GM04503 (cell line): Measurements from ENCODE around the gene TNN.

Experiments
- DNase-seq: peaks from one replicate; pipeline ENCODE4 v3.0.0-alpha.2; 2012; ENCODE audit warnings: low read depth

TNN gene

GRCh38 chr1:175147569-175147968 is 79.9 kb downstream of the TNN start:
- no peak for DNase-seq

DNA sequence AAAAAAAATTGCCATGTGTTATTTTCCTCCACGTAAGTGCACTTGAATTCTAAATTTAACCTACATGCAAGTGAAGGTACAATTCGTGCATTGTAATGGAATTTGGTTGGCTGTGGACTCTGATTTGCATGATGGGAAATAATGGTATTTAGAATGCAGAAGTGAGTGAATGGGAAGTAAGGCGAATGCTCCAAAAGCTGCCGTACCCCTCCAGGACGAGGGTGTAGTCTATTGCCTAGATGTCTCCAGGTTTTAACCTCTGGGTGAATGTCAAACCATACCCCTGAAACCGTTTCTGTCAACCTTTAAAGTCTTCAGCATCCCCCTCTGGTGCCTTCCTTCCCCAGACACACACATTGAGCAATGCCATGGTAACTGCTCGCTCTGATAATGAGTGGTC is 80.4 kb downstream of the TNN start:
- DNase-seq: no peak

GRCh38 chr1:175150596-175151319 is 83.1 kb downstream of the TNN start:
- DNase-seq: no peak

DNA sequence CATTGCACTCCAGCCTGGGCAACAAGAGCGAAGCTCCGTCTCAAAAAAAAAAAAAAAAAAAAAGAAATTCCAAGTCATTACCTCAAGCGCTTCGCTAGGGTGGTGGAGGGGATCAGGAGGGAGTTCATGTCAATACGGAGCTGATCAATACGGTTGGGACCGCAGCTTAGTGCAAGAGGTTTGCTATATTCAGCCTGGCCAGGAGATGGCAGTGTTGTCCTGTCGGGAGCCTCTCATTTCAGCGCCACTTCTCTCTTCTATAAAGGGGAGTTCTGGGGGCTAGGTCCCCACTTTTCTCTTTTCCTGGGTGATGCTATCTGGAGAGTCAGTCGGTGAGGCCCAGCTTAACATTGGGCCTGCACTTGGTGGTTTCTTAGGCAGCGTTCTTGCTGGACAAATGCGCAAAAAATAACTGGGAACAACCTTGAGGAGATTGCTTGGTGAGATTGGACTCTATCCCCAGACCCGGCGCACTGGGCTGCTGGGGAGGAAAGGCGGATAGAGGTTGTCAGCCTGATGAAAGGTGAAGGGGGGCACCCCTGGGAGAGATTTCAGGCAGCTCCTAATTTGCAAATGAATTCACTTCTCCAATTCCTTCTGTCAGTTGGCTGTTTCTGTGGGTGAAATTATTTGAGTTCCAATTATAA is 84.5 kb downstream of the TNN start:
- DNase-seq: no peak

- DNase-seq: no peak
These were observed 87.2 kb downstream of the TNN start for GRCh38 chr1:175154629-175155472.

DNA sequence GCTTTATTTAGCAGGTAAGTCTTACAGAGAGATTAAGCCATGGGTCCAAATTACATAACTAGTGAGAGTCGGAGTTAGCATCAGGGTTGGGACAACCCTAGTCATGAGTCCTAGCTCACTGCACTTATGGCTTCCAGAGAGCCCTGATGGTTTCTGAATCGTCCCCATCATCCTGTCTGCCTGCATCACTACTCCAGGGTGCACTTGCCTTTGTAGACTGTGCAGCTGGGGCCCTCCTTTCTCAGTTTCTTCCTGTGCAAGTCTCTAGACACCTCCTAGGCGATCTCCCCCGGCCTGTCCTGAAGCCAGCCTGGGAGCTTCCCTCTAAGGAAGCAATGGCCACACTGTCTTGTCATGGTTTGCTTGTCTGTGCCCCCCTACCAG is 87.8 kb downstream of the TNN start:
- DNase-seq: no peak

- no peak for DNase-seq
These were observed 88.3 kb downstream of the TNN start for GRCh38 chr1:175155936-175156335.

DNA sequence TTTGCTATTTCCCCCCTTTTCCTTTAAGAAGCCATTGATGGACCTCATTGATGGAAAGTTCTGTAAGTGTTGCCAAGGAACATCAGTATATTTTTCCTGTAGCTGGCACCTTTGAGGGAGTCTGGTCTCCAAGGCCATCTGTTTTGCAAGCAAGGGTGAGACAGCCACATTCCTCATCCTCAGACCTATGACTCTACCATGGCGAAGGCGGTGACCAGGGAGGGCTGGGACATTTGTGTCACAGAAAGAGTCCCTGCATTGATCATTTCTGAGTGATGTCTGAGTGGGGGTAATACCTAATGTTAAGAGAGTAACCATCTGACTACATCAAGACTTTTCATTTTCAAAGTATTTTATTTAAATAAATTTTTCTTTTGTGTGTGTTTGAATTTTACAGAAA is 89.6 kb downstream of the TNN start:
- DNase-seq: no peak

- DNase-seq: no peak
These were observed 90.5 kb downstream of the TNN start for GRCh38 chr1:175158170-175158591.

DNA sequence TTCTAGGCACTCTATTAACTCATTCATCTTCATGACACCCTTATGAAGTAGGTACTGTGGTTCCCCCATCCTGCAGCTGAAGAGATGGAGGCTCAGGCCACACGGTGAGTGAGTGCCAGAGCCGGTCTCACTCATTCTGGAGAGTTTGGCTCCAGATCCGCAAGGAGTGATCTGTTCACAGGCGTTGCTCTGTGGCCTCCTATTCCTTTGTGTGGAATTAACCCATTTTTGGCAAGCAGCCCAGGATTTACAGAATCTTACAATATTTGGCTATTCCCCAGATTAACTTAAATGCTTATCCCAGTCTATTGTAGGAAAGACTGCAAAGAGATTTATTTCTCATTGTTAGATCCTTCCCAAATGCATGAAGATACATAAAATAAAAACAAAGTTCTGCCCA is 95.3 kb downstream of the TNN start:
- no peak for DNase-seq

DNA sequence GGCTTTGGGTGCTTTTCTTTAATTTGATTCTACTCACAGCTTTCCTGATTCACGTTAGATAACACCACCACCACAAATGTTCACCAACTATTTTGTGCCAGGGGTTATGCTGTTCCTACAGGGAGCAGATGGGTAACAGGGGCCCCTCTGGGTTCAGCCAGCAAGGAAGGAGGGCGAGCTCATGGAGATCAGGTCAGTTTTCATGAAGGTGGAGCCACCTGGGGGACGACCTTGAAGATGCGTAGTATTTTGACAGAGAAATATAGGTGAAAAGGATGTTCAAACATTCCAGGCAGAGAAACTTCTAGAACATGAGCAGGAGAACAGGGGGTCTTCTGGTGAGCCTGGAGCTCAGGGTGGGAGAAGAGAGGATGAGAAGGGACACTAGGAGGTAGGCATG is 96.1 kb downstream of the TNN start:
- no peak for DNase-seq

GRCh38 chr1:175164751-175165150 is 97.1 kb downstream of the TNN start:
- no peak for DNase-seq

GRCh38 chr1:175166746-175167145 is 99.1 kb downstream of the TNN start:
- no peak for DNase-seq

DNA sequence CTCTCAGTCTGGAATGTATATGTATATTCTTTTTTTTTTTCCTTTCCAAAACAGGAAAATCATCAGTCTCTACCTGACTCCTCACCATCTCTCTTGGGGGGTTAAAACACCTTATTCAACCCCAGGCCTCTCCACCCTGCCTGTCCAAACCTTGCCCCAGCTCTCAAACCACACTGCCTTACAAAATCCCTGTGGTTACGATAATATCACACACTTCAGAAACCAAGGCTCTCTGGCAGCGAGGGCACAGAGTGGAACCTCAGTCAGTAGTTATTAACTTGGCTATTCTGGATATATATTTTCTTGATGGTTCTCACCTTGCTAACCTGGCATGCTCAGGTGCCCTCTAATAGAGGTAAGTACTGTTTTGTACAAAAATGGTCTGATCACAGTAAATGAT is 100.2 kb downstream of the TNN start:
- no peak for DNase-seq

GRCh38 chr1:175168782-175169181 is 101.1 kb downstream of the TNN start:
- DNase-seq: no peak

GRCh38 chr1:175169286-175170018 is 101.8 kb downstream of the TNN start:
- DNase-seq: no peak

- no peak for DNase-seq
These were observed 103.6 kb downstream of the TNN start for GRCh38 chr1:175171036-175171913.

DNA sequence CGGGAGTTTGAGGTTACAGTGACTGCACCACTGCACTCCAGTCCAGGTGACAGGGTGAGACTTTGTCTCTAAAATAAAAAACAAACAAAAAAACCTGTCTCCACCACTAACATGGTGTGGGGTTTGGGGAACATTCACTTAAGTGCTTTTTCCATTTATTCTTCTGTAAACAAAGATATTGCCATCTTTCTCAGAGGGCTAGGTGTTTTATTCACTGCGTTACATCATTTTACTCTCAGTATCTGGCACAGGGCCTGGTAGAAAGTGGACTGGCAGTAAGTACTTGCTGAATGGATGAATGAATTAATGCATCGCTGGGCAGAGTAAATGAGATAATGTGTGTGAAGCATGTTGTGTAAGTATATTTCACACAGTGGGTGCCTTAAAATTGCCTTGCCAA is 104.9 kb downstream of the TNN start:
- DNase-seq: no peak

- no peak for DNase-seq
These were observed 105.9 kb downstream of the TNN start for GRCh38 chr1:175173531-175173930.

DNA sequence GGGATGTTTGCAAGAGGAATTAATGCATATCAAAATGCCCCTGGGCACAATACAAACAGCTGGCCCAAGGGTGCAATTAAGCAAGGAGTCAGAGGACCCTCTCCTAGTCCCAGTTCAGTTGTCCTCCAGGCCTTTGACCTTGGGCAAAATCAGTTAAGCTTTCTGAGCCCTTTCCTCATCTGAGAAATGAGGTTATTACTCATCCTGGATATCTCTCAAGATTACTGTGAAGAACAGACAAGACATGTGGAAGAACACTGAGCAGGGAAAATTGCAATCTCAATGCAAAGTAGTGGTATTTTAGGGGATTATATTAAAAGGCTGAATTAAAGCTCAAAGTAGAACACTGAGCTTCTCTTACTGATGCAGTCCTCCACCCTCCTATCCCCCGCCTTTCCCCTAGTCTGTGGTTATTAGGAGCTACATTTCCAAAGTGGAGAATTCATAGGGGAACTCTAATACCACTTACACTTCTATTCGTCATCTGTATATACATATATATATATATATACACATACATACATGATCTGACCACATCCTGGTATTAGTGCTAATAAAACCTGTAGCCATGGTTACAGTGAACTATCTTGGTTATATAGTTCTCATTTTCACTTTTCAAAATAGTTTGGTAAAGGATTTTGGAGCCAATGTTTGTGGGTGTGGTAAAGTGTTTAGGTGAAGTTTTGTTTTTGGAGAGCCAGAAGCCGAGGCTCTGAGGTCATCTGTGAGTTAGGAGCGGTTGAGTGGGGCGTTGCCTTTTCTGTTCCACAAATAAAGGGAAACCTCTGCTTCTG is 106.9 kb downstream of the TNN start:
- no peak for DNase-seq

- no peak for DNase-seq
These were observed 108.6 kb downstream of the TNN start for GRCh38 chr1:175176246-175176645.
